ENCODE measurements around the gene EMILIN2.

EMILIN2 gene

GRCh38 chr18:2879889-2880288, 33.1 kb downstream of the EMILIN2 start:
- DNase-seq, result no peak

DNA sequence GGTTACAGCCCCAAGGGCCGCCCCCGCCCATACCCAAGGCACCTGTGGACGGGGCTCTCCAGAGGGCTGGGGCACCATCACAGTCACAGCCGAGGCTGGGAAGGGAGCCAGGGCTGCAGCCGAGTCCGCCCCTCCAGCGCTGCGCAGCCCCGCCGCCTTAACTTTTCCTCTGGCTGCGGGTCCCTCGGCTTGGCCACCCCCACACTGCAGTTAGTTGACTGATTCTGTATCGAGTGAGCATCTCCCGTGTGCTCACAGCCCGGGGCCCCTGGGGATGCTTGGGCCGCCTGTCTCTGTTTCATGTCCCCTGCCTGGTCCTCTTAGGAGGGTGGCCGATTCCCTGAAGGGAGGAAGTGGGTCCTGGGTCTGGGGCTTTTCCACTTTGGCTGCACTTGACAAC, 33.7 kb downstream of the EMILIN2 start:
- DNase-seq, result no peak

GRCh38 chr18:2881088-2881839, 34.5 kb downstream of the EMILIN2 start:
- DNase-seq, result no peak

- no peak for DNase-seq
Measured at GRCh38 chr18:2881840-2882195, 35.0 kb downstream of the EMILIN2 start.

DNA sequence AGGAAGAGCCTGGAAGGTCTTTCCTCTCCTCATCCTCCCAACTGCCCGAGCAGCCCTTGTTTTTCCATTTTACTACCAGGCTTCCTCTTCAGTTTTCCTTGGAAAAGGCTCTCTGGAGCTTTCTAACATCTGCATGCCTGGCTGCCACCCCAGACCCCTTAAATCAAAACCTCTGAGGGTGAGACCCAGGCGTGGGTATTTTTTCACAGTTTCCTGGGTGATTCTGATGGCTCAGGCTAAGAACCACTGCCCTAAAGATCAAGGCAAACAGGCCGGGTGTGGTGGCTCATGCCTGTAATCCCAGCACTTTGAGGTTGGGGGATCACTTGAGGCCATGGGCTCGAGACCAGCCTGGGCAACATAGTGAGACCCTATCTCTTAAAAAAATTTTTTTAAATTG, 35.4 kb downstream of the EMILIN2 start:
- DNase-seq, result no peak

DNA sequence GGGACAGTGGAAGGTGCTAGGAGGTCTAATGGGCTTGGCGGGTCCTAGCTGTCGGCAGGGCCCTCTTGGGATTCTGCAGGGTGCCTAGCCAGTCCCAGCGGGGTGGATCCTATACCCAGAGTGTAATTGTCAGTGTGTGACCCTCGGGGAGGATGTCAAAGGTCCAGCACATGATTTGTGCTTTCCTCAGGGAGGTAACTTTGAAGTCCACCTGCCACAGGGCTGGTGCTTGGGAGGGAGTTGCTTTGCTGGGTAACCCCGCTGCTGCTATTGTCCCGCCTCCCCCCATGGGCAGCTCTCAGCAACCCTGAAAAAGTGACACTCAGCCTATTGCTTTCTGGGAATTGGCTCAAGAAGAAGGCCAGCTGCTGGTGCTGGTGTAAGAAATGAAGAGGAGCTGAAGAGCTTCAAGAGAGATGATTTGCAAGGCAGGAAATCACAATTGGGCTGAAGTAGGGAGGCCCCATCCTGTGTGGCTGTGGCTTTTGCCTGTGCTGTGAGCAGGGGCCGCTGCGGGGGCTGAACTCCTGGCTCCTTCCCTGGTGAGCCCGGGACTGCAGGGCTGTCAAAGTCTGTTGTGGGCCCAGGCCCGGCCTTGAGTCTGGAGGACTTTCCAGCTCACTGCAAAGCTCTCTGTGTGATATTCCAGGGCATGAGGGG, 36.4 kb downstream of the EMILIN2 start:
- no peak for DNase-seq

DNA sequence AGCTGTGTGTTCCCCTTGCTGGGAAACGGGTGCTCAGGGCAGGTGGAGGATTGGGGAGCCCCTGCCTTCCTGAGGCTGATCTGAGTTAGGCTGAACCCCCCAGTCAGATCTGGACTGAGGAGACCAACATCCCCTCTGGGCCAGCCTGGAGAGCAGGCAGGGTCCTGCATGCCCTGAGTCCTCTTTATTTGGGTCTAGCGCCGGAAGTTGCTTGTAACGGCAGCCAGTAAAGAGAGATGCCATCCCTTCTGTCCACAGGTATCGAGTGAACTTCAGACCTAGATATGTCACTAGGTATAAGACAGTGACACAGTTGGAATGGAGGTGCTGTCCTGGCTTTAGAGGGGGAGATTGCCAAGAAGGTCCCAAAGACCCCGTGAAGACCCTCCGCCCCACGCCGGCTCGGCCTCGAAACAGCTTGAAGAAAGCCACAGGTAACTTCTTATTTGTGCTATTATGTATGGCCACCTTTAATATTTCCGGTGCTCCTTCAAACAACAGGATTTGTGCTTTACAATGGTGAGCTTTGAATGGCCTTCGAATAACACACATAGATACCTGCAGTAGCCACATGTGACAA, 38.0 kb downstream of the EMILIN2 start:
- no peak for DNase-seq

DNA sequence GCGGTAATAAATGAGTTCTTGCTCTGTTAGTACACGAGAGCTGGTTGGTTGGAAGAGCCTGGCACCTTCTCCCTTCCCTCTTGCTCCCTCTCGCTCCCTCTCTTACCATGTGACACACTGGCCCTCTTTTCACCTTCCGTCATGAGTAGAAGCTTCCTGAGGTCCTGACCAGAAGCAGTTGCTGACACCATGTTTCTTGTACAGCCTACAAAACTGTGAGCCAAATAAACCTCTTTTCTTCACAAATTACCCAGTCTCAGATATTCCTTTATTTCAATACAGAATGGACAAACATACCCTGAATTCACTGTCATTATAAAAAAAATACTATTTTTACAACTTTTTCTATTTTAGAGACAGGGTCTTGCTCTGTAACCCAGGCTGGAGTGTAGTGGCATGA, 40.7 kb downstream of the EMILIN2 start:
- no peak for DNase-seq

GRCh38 chr18:2889761-2890192, 43.0 kb downstream of the EMILIN2 start:
- DNase-seq, result no peak

- DNase-seq, result no peak
Measured at GRCh38 chr18:2890606-2891005, 43.8 kb downstream of the EMILIN2 start.

- no peak for DNase-seq
Measured at GRCh38 chr18:2891526-2892431, 45.0 kb downstream of the EMILIN2 start.

DNA sequence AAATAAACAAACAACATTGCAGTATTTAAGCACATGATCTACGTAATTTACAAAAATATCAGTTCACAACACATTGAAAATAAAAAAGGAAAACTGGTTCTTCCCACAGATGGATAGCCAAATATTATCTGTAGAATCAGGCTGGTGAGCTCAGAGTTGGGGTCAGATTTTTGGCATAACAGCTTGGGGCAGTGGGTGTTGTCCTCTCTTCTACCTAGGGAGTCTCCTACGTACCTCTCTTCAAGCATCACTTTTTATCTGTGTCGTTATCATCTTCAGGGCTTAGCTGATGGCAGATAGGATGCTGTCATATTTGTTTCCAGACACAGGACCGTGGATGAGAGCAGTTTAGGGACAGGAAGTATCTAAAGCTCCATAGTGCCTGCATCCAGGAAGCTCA, 46.2 kb downstream of the EMILIN2 start:
- no peak for DNase-seq

- no peak for DNase-seq
Measured at GRCh38 chr18:2893676-2894075, 46.9 kb downstream of the EMILIN2 start.

GRCh38 chr18:2894131-2894840, 47.5 kb downstream of the EMILIN2 start:
- no peak for DNase-seq

DNA sequence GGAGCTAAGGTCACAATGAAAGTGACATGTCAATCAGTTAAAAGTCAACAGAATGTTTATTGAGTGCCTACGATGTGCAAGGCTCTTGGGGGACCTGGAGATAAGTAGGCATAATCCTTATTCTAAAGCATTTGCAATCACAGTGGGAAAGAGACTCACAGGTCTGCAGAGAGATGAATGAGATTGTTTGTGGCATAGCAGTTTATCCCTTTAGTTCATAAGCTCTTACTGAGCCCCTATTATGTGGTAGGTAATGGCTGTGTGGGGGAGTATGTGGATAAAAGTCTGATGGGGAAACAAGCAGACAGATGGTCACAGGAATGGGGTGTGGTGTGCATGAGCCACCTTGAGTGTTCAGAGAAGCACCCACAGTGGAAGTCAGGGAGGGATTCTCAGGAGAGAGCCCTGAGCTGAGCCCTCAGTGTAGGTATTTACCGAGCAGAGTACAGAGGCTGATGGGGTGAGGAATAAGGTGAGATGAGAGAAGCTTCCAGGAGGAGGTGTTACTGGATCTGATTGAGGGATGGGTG, 48.1 kb downstream of the EMILIN2 start:
- DNase-seq, result no peak

- no peak for DNase-seq
Measured at GRCh38 chr18:2895391-2895790, 48.6 kb downstream of the EMILIN2 start.

DNA sequence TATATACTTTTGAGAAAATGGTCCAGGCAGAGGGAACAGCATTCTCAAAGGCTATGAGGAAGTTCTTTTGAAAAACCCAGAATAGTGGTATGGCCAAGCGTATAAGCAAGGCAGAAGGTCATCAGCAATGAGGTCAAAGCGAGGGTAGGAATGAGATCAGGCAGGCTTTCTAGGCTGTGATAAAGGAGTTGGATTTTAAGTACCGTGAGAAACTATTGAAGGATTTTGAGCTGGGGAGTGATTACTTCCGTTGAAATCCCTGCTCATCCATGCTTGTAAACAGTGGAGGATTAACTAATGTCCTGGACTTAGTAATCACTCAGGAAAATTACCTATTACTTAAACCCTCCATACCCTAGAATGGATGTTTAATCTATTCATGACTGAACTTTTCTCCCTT, 50.2 kb downstream of the EMILIN2 start:
- DNase-seq, result no peak

- DNase-seq, result no peak
Measured at GRCh38 chr18:2897448-2898185, 50.8 kb downstream of the EMILIN2 start.

DNA sequence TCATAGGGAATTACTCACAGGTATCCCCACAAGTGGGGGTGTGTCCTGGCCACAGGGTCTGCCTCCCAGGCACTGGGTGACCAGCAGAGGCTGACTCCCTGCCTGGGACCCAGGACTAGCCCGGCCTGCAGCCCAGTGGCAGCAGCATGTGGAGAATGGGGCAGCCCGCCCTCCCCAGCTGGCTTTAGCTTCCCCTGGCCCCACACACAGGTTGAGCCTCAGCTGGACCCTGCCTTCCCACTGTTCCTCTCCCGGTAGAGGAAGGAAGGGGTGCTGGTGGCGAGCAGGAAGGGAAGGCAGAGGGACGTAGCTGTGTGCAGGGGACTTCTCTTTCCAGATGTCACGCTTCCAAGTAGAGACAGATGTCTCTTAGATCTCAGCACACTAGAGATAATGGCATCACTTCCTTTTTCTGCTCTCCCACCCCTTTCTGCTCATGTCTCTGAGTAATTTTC, 51.4 kb downstream of the EMILIN2 start:
- no peak for DNase-seq

DNA sequence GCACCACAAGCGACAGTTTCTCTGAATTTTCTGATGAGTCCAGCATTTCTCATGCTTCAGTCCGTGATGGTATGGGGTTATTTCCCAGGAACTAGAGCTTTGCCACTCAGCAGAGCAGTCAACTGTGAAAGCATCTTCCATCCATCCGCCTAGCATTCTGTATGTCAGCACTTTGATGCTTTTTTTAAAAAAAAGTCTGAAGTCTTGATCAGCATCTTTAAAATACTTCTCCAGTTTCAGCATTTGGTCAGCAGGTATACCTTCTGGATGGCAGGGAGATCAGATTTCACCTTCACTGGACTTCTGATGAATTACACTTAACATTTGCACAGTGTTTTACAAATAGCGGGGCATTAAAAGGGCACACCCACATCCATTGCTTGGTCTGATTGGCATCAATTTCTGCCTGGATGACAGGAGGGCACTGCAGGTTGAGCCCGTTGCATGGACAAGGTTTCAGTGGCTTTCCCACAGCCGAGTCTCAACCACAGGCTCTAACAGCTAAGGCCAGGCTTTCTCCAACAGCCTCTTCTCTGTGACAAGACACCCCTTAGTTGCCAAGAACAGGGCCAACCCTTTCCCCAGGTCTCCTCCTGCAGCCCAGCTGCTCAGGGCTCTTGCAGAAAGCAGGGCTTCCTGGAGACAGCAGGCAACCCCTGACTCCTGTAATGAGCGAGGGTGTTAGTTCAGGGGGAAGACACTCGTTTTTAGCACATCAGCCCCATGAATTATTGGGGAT, 54.0 kb downstream of the EMILIN2 start:
- no peak for DNase-seq

All from 8988T (cell line).